Muscle layer of duodenum (tissue), 2 donors: ENCODE results near the gene DLL4.

ENCODE experiments used
- H3K27ac ChIP-seq: one replicate; pipeline ENCODE4 v1.7.0; 2013; ENCODE audit warnings: mild to moderate bottlenecking, low read length
- H3K27me3 ChIP-seq: one replicate; pipeline ENCODE4 v1.7.0; 2013; ENCODE audit warnings: low read depth, mild to moderate bottlenecking, control low read depth, low read length
- H3K36me3 ChIP-seq, 2 donors: one replicate each; pipeline ENCODE4 v1.7.0; 2013; ENCODE audit warnings: low read length in 2 of 2, control low read depth in 1 of 2, mild to moderate bottlenecking in 1 of 2; ENCODE audit not compliant: insufficient read depth in 2 of 2, control insufficient read depth in 1 of 2
- H3K4me1 ChIP-seq, 2 donors: one replicate each; pipeline ENCODE4 v1.7.0; 2013; ENCODE audit warnings: low read length in 2 of 2, mild to moderate bottlenecking in 2 of 2, control low read depth in 1 of 2, moderate library complexity in 1 of 2; ENCODE audit not compliant: insufficient read depth in 2 of 2, control insufficient read depth in 1 of 2
- H3K4me3 ChIP-seq, 2 donors: one replicate each; pipeline ENCODE4 v1.7.0; 2013; ENCODE audit warnings: low read length in 2 of 2, low read depth in 1 of 2, mild to moderate bottlenecking in 1 of 2
- H3K9me3 ChIP-seq, 2 donors: one replicate each; pipeline ENCODE4 v1.7.0; 2013; ENCODE audit warnings: low read length in 2 of 2, control low read depth in 1 of 2, mild to moderate bottlenecking in 1 of 2; ENCODE audit not compliant: control insufficient read depth in 1 of 2
- donor health status: healthy.

Gene DLL4

DNA sequence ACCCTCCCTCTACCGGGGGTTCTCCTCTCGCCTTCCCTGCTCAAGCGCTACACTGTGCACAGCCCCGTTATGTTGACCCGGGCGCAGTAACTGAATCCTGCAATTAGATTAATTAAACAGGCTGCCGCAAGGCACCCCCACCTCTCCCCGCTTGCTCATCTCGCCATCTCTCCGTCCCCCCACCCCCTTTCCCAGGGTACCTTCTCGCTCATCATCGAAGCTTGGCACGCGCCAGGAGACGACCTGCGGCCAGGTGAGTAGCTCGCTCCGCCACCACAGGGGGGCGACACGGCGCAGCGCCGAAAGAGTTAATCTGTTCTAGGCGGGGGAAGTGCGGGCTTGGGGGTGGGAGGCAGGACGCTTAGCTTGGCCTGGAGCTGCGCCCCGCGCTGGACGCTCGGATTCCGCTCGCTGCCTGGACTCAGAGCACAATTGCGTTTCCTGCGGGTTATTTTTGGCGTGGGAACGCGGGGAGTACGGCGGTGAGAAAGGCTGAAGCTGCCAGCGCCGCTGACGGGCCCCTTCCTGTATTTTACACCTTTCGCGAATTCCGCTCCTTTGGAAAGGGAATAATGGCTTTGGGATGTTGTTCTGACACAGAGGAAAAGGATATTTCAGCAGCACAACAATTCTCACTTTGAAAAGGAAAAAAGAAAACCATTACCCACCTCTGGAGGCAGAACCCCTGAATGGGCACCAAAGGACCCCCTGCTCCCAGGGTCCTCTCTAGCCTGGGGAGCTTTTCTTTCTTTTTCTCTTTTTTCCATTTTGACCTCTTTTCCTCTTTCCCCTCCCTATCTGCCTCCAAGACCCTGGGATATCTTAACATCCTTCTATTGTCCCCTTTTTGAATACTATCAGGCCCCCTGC is 1.5 kb downstream of the DLL4 start:
- Histone ChIP-seq H3K36me3 (no peaks in the 10 kb centered on the region), H3K27ac (peak overlapping the region; percentile 23), H3K9me3 (no peaks in the 10 kb centered on the region), H3K4me3 (peak overlapping the region; percentile 59 to 70), H3K27me3 (peaks cover 54% of the 10 kb centered on the region), H3K4me1 (peaks cover 4 to 50% of the 10 kb centered on the region in 2 donors)

DNA sequence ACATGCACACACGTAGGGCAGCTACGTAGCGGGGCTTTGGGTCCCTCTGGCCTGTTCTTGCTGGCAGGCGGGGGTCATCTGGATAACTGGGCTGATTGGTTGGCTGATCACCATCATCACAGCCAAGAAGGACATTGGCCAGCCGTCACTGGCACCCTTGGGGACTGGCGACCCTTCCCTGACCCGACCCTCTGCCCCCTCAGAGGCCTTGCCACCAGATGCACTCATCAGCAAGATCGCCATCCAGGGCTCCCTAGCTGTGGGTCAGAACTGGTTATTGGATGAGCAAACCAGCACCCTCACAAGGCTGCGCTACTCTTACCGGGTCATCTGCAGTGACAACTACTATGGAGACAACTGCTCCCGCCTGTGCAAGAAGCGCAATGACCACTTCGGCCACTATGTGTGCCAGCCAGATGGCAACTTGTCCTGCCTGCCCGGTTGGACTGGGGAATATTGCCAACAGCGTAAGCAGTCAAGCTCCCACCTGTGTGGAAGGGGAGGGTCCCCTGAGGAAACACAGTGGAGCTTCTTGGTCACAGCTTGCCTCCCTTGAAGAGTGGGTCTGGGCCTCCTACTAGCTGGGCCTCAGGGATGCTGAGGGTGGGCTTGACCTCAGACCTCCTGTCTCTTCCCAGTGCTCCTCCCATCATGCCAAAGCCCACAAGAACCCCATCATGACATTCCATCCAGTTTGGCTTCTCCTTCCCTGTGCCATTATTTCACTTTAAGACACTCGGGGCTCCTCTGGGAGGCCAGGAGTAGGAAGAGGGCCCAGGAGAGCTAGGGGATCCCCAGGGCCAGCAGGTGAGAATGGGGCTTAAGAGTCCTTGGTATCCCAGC is 2.4 kb downstream of the DLL4 start:
- H3K27ac ChIP-seq: no peak overlapping the region
- H3K4me1 ChIP-seq: peaks cover 4 to 42% of the 10 kb centered on the region in 2 donors
- peak overlapping the region; percentile 59 to 70 for H3K4me3 ChIP-seq
- H3K9me3 ChIP-seq: no peaks in the 10 kb centered on the region
- peaks cover 46% of the 10 kb centered on the region for H3K27me3 ChIP-seq
- no peaks in the 10 kb centered on the region for H3K36me3 ChIP-seq

DNA sequence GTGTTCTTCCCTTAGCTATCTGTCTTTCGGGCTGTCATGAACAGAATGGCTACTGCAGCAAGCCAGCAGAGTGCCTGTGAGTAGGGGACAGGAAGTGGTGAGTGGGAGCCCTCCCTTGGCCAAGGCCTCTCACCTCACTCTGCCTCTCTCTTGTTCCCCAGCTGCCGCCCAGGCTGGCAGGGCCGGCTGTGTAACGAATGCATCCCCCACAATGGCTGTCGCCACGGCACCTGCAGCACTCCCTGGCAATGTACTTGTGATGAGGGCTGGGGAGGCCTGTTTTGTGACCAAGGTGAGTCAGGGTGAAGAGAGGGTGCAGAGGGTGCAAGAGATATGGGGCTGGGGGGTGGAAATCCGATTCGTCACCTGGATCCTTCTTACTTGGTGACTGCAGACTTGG is 3.0 kb downstream of the DLL4 start:
- no peaks in the 10 kb centered on the region for H3K36me3 ChIP-seq
- peak overlapping the region in 1 of 2 donors; percentile 59 for H3K4me3 ChIP-seq
- no peaks in the 10 kb centered on the region for H3K9me3 ChIP-seq
- H3K27ac ChIP-seq: no peak overlapping the region
- peaks cover 40% of the 10 kb centered on the region for H3K27me3 ChIP-seq
- H3K4me1 ChIP-seq: peaks cover 4 to 37% of the 10 kb centered on the region in 2 donors

DNA sequence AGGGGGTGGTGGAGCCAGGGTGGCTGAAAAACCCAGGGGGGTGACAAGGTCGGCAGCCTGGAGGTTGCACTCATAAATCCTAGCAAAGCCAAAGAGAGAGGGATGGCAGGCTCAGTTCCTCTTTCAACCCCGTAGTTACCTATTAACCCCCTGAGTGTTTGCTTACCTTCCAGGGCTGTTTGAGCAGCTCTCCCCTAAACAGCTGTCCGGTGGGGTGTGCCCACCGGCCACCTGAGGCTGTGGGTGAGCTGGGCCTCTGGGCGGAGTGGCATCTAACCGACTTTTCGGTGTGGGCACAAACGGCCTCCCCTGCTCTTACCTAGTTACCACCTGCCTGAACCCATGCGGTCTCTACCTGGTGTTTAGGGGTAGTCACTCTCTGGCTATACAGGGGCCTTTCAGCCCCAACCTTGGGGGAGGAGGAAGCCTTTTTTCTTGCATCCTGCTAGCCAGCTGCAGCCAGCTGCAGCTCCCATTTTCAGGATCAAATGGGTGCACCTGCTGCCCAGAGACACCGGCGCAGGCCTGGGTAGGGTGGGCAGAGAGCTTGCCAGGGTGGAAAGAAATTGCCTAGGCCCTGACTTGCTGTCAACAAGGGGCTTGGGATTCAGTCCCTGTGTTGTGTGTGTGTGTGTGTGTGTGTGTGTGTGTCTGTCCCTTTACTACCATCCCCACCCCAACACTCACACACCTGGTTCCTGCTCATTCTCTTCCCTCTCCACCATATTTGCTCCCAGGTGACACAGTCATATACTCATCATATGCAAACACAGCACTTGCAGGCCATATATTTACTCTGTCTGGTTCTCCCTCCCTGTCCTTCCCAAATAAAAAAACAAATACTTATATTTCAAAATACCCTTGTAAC is 3.7 kb downstream of the DLL4 start:
- H3K4me1 ChIP-seq: peaks cover 4 to 34% of the 10 kb centered on the region in 2 donors
- peaks cover 38% of the 10 kb centered on the region for H3K27me3 ChIP-seq
- H3K27ac ChIP-seq: no peak overlapping the region
- H3K4me3 ChIP-seq: peak overlapping the region in 1 of 2 donors; percentile 59
- H3K9me3 ChIP-seq: no peaks in the 10 kb centered on the region
- H3K36me3 ChIP-seq: no peaks in the 10 kb centered on the region

DNA sequence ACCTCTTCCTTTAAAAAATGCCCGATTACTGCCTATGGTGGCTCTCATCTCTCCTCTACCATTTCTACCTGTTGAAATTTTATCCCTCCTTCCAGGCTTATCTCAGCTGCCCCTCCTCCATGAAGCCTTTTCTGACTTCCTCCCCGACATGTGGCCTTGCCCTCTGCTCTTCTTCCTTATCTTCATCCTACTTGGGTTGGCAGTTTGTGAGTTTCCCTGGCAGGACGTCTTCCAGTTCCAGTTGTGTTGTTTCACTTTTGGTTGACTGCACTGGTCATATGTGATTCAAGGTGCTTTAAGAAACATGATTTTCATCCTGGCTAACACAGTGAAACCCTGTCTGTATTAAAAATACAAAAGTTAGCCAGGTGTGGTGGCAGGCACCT is 4.4 kb downstream of the DLL4 start:
- H3K27ac ChIP-seq: no peak overlapping the region
- peaks cover 3 to 28% of the 10 kb centered on the region in 2 donors for H3K4me1 ChIP-seq
- peaks cover 37% of the 10 kb centered on the region for H3K27me3 ChIP-seq
- no peaks in the 10 kb centered on the region for H3K36me3 ChIP-seq
- no peak overlapping the region for H3K4me3 ChIP-seq
- H3K9me3 ChIP-seq: no peaks in the 10 kb centered on the region

DNA sequence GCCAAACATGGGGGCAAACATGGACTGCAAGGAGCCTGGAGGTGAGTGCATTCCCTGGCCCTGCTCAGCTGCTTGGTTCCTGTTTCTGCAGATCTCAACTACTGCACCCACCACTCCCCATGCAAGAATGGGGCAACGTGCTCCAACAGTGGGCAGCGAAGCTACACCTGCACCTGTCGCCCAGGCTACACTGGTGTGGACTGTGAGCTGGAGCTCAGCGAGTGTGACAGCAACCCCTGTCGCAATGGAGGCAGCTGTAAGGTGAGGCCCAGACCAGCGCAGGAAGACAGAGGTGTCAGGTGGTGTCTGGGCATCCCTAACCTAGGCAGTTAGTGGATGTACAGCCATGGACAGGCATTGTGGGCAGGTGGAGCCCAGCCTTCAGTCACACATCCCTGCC is 5.3 kb downstream of the DLL4 start:
- peaks cover 0 to 18% of the 10 kb centered on the region in 2 donors for H3K4me1 ChIP-seq
- no peaks in the 10 kb centered on the region for H3K36me3 ChIP-seq
- peaks cover 29% of the 10 kb centered on the region for H3K27me3 ChIP-seq
- H3K27ac ChIP-seq: no peak overlapping the region
- H3K9me3 ChIP-seq: no peaks in the 10 kb centered on the region
- no peak overlapping the region for H3K4me3 ChIP-seq

DNA sequence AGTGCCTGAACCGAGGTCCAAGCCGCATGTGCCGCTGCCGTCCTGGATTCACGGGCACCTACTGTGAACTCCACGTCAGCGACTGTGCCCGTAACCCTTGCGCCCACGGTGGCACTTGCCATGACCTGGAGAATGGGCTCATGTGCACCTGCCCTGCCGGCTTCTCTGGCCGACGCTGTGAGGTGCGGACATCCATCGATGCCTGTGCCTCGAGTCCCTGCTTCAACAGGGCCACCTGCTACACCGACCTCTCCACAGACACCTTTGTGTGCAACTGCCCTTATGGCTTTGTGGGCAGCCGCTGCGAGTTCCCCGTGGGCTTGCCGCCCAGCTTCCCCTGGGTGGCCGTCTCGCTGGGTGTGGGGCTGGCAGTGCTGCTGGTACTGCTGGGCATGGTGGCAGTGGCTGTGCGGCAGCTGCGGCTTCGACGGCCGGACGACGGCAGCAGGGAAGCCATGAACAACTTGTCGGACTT is 7.1 kb downstream of the DLL4 start:
- Histone ChIP-seq H3K36me3 (no peaks in the 10 kb centered on the region), H3K9me3 (no peaks in the 10 kb centered on the region), H3K4me1 (peaks cover 0 to 7% of the 10 kb centered on the region in 2 donors), H3K4me3 (no peak overlapping the region), H3K27ac (no peak overlapping the region), H3K27me3 (peaks cover 14% of the 10 kb centered on the region)

DNA sequence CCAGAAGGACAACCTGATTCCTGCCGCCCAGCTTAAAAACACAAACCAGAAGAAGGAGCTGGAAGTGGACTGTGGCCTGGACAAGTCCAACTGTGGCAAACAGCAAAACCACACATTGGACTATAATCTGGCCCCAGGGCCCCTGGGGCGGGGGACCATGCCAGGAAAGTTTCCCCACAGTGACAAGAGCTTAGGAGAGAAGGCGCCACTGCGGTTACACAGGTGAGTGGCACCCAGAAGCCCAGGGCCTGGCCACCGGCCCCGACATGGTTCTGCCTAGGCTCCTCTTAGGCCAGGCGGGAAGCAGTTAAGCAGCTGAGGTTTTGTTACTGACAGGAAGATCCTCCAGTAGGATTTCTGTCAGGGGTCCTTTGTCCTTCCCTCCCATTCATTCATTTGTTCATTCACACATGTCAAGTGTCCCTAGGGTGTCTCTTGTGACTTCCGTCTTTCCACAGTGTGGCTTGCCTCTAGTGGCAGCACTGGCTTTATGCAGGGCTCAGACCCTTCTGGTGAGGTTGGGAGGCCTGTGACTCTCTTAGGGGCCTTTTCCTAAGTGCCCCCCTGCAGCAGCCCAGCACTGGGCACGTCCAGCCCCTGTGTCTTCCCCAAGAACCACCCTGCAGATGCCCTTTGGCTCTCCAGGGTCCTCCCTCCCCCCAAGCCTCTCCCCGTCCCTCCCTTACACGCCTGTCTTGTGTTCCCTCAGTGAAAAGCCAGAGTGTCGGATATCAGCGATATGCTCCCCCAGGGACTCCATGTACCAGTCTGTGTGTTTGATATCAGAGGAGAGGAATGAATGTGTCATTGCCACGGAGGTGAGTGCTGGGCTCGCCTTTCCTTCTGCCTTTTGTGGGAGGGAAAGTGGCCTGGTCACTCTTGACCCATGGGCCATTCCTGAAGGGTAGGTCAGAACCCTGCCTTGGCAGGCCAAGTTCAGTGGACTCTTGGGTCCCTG is 7.8 kb downstream of the DLL4 start:
- Histone ChIP-seq H3K4me3 (no peak overlapping the region), H3K27ac (no peak overlapping the region), H3K9me3 (no peaks in the 10 kb centered on the region), H3K27me3 (peaks cover 7% of the 10 kb centered on the region), H3K4me1 (peaks cover 0 to 6% of the 10 kb centered on the region in 2 donors), H3K36me3 (no peaks in the 10 kb centered on the region)

DNA sequence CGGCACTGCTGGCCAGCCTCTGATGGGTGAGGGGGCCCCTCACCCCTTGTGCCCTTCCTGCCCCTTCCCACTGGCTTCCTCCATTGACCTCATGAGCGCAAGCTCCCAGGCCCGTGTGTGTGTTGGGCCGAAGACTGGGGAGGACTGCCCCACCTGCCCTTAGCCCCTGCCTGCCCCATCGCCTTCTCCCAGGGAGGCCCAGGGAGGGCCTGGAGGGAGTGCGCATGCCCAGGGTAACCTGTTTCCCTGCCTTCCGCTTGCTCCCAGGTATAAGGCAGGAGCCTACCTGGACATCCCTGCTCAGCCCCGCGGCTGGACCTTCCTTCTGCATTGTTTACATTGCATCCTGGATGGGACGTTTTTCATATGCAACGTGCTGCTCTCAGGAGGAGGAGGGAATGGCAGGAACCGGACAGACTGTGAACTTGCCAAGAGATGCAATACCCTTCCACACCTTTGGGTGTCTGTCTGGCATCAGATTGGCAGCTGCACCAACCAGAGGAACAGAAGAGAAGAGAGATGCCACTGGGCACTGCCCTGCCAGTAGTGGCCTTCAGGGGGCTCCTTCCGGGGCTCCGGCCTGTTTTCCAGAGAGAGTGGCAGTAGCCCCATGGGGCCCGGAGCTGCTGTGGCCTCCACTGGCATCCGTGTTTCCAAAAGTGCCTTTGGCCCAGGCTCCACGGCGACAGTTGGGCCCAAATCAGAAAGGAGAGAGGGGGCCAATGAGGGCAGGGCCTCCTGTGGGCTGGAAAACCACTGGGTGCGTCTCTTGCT is 8.8 kb downstream of the DLL4 start:
- H3K27ac ChIP-seq: no peak overlapping the region
- no peaks in the 10 kb centered on the region for H3K27me3 ChIP-seq
- no peak overlapping the region for H3K4me3 ChIP-seq
- no peaks in the 10 kb centered on the region for H3K9me3 ChIP-seq
- peaks cover 8 to 15% of the 10 kb centered on the region in 2 donors for H3K4me1 ChIP-seq
- no peaks in the 10 kb centered on the region for H3K36me3 ChIP-seq
